ENCODE measurements around the gene HKDC1.
"Not testable (repeated sequence)": the region's sequence is repeated elsewhere in the genome, so short reads cannot be mapped to it uniquely, and the experiment has no call there.

The HKDC1 gene, protein sequence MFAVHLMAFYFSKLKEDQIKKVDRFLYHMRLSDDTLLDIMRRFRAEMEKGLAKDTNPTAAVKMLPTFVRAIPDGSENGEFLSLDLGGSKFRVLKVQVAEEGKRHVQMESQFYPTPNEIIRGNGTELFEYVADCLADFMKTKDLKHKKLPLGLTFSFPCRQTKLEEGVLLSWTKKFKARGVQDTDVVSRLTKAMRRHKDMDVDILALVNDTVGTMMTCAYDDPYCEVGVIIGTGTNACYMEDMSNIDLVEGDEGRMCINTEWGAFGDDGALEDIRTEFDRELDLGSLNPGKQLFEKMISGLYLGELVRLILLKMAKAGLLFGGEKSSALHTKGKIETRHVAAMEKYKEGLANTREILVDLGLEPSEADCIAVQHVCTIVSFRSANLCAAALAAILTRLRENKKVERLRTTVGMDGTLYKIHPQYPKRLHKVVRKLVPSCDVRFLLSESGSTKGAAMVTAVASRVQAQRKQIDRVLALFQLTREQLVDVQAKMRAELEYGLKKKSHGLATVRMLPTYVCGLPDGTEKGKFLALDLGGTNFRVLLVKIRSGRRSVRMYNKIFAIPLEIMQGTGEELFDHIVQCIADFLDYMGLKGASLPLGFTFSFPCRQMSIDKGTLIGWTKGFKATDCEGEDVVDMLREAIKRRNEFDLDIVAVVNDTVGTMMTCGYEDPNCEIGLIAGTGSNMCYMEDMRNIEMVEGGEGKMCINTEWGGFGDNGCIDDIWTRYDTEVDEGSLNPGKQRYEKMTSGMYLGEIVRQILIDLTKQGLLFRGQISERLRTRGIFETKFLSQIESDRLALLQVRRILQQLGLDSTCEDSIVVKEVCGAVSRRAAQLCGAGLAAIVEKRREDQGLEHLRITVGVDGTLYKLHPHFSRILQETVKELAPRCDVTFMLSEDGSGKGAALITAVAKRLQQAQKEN

DNA sequence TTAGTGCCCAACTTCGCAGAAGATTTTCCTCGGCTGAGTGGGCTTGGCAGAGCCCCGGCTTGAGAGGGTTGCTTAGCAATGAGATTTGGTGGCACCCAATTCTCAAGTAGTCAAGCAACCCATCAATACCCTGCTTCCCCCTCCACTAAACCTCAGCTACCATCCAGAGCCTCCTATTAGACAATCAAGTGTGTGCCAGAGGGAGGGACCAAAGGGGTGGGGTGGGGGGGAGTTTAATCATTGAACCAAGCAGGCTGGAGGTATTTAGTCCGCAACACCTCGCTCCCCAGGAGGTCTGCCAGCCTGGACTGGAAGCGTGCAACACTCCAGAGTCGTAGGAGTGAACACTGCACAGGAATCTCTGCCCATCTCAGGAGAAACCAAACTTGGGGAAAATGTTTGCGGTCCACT lies at the start of gene HKDC1:
HKDC1 (plus strand) TSS at position 292 of the 411 bp plus-strand sequence; CDS start at position 396, 104 bp downstream.
- DNase-seq = no peak

DNA sequence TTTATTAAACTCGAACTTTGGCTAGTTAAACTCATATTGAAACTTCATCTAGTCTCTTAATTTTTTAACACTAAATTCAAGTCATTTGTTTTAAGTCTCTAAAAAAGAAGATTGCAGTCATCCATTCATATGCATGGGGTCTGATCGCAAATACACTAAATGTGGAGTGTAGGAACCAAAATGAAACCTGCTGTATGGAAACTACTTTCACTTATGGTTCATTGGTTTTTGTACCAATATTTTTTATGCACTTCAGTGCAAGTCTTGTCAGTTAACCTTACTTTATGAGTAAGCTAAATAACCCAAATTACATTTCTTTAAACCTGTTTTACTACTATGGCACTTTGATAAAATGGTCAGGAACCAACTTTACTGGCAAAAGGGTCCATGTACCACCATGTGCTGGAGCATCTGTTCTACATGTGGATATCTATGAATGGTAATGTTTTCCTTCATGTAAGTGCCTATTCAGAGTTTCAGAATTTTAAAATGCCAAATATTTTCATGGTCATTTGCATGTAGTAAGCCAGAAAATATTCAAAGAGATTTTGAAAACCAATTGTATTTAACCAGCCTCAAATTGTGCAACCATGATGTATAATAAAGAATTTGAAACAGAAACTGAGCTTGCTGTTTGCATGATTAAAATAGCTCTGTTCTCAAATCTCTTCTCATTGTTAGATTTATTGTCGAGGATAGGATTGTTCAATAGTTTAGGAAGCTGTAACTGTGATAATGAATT lies 47.7 kb upstream of the HKDC1 start:
- no peak for DNase-seq

DNA sequence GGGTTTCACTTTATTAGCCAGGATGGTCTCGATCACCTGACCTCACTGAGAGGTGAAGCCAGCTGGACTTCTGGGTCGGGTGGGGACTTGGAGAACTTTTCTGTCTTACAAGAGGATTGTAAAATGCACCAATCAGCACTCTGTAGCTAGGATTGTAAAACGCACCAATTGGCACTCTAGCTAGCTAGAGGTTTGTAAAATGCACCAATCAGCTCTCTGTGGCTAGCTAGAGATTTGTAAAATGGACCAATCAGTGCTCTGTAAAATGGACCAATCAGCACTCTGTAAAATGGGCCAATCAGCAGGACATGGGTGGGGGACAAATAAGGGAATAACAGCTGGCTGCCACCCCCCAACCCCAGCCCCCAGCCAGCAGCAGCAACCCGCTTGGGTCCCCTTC lies 44.8 kb upstream of the HKDC1 start:
- not testable (repeated sequence) for DNase-seq

DNA sequence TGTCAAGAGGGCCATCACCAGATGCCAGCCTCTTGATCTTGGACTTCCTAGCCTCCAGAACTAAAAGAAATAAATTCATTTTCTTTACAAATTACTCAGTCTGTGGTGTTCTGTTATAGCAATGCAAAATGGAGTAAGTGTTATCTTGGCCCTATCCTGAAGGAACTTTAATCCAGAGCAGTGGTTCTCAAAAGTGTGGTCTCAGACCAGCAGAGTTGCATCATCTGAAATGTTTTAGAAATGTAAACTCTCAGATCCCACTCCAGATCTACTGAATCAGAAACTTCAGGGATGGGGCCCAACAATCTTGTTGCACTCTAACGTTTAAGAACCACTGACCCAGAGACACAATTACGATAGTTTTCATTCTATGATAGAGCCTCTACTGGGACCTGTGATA lies 43.3 kb upstream of the HKDC1 start:
- DNase-seq = no peak

DNA sequence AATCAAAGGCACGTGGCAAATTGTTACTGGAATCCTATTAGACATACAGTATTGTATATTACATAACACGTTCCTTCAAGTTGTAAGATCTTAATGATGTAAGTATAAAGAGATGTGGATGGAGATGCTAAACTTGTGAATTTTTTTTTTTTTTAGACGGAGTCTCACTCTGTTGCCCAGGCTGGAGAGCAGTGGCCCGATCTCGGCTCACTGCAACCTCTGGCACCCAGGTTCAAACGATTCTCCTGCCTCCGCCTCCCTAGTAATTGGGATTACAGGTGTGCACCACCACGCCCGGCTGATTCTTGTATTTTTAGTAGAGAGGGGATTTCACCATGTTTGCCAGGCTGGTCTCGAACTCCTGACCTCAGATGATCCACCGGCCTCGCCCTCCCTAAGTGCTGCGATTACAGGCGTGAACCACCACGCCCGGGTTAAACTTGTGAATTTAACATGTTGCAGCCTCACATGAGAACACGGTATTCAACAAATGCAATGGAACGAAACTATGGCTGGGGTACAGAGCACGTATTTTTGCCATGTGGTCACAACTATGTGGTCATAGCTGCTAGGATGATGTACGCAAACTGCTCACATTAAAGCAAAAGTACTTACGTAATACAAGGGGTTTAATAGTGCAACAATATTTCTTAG lies 40.9 kb upstream of the HKDC1 start:
- peak; percentile 10 to 14 for DNase-seq

DNA sequence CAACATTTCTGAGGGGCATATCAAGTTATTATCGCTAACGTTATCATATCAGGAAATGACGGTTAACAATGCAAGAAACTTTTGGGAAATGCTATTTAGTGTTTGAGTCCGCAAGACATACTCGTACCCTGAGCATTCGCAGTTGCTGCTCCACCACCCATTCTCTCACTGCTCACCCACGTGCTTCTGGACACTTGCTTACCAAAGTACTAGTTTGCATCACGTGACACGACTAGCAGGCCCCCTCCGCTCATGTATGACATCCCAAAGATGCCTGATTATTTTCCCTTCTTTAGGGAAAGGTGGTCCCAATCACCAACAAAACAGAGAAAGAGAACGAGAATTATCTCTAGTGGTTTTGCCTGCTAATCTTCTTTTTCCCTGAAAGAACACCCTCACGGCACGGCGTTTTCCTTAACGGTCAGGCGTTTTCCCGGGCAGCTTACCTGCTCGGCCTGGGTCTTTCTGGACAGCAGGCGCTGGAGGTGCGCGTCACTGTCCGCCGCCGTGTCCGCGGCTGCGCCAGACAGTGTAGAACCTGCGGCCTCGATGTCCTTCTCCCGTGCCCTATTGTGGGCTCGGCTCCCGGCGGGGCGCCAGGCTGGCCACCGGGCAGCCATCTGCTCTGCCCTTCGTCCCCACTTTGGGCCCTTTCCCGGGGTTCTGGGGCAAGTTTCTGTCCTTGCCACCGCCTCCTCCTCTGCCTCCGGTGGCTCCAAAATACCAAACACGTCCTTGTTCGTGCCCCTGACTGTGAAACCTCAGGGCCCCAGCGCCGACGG lies 40.2 kb upstream of the HKDC1 start, which contains the start of gene SUPV3L1:
SUPV3L1 (plus strand) TSS at position 492 of the 782 bp plus-strand sequence; CDS start at position 550, 58 bp downstream.
- DNase-seq = peak; percentile 80 to 83

DNA sequence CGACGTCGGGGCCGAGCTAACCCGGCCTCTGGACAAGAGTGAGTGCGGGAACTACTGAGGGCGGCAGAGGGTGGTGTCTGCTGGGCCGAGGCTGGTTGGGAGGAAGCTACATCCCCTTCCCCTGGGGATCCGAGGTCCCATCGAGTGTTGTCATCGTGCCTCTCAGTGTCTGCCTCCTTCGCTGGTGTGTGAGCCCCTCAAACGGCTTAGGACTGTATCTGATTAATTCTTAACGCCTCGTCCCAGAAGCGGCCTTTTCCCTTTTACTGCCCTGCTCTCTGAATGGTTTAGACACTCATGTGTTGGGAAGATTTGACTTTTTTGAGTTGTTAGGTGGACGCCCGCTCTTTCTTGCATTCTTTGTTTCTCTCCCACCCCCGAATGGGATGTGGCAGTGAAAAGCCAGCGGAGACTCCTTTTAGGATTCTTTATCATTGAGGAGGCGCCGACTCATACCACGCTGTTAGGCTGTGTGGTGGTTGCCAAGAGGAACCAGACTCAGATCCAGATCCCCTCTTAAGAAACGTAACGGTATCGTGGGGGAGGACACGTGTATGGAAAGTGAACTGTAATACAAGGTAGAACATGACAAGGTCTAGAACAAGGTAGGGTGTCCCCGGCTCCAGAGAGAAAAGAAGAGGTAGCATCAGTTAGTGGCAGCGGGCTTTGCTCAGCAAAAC lies 39.5 kb upstream of the HKDC1 start:
- DNase-seq = no peak

DNA sequence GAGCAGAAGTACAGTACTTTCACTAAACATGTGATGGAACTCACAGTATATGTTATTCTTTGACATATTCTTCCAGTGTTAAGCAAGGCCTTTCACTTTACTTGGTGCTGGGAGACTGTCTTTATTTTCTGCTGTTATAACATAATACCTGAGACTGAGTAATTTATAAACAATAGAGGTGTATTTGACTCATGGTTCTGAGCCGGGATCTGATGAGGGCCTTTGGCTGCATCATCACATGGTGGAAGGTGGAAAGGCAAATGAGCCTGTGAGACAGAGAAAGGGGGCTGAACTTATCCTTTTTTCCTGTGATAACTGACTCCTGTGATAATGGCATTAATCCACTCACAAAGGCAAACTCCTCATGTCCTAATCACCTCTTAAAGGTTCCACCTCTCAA lies 38.7 kb upstream of the HKDC1 start:
- DNase-seq = no peak

DNA sequence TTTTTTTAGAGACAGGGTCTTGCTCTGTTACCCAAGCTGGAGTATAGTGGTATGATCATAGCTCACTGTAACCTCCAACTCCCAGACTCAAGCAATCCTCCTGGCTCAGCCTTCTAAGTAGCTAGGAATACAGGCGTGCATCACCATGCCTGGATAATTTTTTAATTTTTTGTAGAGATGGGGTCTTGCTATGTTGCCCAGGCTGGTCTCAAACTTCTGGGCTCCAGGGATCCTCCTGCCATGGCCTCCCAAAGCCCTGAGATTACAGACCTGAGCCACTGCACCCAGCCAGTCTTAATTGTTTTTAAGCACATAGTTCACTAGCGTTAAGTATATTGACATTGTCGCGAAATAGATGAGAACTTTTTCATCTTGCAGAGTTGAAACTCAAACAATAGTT lies 38.1 kb upstream of the HKDC1 start:
- DNase-seq = no peak

DNA sequence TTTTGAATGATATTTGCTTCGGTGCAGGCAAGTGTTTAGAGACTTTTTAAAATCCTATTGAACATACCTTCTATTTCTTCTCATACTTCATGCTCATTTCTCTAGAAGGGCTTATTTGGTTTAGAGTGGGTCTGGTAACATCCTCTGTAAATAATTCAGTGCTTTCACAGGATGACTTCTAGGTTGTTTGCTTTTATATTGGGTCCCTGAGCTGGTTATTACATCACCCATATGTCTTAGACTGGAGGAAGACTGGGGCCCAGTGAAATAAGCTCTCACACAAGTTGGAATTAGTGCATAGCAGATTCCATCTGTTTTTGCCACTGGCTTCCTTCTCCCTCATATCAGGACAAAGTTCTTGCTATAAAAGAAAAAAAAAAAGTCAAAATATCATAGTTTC lies 33.6 kb upstream of the HKDC1 start:
- no peak for DNase-seq

DNA sequence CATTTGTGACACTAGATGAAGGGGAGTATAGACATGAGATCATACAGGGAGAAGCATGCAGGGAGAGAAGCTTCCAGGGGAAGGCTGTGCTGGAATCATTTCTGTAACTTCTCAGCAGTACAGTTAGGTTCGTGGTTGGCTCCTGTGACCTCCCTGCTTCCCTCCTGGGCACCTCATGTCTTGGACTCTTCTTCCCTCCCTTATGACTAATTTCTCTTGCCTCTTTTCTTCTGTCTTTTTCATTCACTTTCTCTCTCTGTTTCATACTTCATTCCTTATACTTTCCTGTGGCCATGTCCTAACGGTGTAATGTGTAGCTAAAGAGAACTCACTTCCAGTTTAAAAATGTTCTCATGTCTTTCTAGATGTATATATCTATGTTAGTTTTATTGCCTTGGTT lies 19.1 kb upstream of the HKDC1 start:
- DNase-seq = no peak

DNA sequence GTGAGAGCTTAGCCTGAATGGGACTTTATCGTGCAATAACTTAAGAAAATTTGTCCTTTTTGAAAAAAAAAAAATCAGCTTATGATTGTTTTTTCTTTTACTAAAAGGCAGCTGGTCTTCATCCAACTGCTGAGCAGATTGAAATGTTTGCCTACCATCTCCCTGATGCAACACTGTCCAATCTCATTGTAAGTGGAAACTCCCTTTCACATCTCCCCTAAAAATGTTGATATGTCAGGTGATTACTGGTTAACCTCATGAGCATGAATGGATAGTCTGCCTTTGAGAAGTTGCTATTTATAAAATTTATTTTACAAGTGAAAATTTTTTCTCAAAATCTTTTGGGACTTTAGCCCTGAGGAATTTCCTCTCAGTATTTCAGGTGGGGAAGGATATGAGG lies 17.8 kb upstream of the HKDC1 start:
- no peak for DNase-seq

DNA sequence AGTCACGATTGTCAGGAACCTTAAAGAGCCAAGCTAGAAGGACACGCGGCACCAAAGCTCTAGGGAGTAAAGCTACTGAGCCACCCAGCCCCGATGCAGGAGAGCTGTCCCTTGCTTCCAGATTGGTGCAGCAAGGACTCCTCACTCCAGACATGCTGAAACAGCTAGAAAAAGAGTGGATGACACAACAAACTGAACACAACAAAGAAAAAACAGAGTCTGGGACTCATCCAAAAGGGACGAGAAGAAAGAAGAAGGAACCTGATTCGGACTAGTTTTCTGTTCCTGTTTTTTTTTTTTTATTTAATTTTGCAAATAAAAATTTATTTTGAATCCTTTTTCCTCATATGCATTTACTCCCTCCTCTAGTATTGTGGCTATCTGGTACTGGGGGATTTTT lies 11.4 kb upstream of the HKDC1 start:
- DNase-seq = no peak

DNA sequence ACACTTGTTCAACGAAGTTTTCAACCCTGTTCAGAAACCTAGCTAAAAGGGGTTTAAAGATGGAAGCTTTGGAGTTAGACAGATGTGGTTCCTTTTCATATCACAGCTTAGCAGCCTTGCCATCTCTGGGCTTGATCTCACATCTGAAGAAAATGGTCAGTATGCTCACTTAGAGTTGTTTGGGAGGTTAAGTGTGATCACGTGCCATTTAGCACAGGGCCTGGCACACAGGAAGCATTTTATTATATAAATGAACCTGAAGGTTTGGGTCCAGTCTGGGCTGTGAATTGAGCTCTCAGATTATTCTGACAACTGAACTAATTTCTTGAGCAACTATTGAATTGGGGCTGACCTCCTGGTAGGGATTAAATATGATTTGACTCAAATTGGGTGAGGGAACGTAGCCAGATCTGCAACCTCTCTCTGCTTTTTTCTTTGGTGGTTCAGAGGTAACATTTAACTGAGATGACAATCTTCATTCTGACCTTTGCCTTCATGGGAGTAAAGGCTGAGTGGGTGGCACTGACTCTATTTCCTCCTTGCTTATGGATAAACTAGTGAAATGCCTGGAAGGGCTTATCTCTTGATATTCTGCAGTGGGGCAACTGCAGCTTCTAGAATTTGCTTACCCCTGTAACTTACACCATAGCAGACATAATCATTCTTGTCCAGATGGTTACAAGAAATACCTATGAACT lies 10.2 kb upstream of the HKDC1 start:
- DNase-seq = no peak

DNA sequence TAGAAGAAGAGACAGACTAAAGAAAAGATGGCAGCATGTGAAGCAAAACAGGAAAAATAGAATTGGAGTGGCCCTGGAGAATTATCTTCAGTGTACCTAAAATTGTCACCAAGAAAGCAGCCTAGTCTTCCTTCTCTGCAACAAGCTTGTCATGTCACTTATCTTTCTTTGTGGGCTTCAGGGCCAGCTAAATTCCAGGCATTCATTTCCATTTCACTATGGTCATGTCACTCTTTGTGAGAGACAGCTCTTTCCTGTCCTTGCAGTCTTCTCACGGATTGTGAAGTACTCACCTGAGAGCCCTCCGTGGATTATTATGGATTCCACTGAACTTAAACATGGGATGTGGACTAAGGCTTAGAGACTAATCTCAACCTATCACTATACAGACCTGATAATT lies 9.0 kb upstream of the HKDC1 start:
- no peak for DNase-seq

DNA sequence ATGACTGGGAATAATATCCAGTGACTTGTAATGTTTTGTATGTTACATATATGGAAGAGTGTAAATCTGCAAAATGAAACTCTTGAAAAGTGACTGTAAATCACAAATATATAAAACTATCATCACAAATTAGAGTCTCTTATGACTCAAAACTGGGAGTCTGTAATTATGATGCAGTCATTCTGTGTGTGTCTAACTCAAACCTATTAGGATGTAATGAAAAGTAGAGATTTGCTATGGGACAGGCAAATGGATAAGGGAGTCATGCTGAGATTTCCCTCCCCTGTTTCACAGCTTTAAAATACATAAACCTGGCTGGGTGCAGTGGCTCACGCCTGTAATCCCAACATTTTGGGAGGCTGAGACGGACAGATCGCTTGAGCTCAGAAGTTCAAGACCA lies 8.6 kb upstream of the HKDC1 start:
- DNase-seq = no peak

DNA sequence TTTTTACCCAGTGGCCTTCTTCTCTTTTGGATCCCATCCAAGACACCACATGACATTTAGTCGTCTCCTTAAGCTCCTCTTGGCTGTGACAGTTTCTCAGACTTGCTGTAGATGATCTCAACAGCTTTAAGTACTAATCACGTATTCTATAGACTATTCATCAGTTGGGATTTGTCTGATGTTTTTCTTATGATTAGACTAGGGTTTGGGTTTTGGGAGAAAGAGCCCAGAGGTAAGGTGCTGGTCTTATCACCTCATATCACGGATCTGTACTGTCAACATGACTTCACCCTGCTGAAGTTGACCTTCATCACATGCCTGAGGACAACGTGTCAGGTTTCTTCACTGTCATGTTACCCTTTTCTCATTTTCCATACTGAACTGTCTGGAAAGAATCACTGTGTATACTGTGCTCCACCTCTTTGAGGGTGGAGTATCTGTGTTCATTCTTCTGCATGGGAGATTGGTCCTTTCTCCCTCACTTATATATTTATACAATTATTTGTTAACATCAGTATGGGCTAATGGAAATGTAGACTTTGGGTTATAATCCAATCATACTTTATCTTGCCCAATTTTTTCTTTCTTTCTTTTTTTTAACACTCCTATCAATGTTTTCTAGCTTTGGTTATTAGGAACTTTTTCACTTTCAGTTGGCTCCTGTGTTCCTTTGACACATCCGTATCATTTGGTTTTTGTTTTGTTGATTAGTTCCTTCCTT lies 6.4 kb upstream of the HKDC1 start:
- DNase-seq = no peak

DNA sequence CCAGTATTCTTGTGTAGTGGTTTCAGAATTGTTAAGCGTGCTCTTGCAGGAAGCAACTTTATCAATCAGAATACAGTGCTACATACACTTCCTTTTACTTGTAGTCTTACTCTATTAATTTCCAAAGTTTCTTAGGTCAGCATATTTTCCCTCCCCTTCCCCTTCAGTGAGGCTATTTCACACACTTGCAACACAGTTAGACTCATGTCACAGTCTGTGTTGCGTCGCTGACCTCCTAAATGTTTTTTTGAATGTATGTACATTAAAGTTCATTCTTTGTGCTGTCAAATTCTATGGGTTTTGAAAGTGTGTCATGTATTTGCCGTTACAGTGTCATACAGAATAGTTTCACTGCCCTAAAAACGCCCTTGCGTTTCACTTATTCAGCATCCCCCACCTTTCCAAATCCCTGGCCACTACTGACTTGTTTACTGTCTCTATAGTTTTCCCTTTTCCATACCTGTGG lies 5.4 kb upstream of the HKDC1 start:
- DNase-seq = no peak

DNA sequence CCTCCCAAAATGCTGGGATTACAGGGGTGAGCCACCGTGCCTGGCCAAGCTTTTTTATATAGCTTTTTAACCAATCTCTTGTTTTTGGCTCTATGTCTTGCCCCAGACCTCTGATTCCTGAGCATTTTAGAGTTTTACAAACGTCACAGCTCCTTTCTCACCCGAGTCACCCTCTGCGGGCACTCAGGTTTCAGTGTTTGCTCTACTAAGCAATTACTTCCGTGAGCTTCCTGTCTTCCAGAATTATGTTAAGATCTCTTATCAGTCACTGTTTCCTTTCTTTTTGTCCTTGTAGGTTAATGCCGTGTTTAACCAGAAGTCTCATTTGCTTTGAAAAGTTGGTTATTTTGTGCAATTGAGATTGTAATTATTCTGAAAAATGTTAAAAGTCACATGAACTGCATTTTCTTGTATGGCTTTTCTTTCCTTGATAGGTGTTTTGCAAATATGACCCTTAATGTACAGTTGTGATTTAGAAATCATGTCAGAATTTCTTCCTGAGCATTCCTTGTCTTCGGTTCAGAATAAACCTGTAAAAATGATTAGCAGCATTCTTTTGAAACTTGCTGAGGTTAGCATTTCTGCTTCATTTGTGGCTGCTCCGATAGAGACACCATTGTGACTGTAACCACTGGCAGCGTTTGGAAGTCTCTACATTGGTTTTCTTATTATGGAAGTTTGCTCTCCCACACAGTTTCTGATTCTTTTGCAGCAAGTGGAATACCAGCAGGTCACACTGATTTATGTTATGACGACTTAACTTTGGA lies 4.5 kb upstream of the HKDC1 start:
- no peak for DNase-seq
